GM08714 (cell line): ENCODE results near the gene GARIN5B.

Experiments
- H3K4me3 ChIP-seq: fragments of 200-500 bp; sonication (Bioruptor generic); 2 replicates; pipeline ENCODE4 v1.5.1; 2014; ENCODE audit warnings: mild to moderate bottlenecking, low read length, inconsistent platforms
- ZNF274 ChIP-seq: IDR thresholded peaks from 2 replicates; pipeline ENCODE4 v1.6.1; 2012; ENCODE audit warnings: mild to moderate bottlenecking, low read depth, low read length

Gene GARIN5B

GRCh38 chr19:55316646-55317045 is 46.4 kb downstream of the GARIN5B start:
- no peak for TF ChIP-seq ZNF274
- H3K4me3 ChIP-seq, result no peak overlapping the region

- TF ChIP-seq ZNF274, result no peak
Measured at GRCh38 chr19:55315956-55316525, 47.0 kb downstream of the GARIN5B start.

GRCh38 chr19:55314396-55314795 is 48.7 kb downstream of the GARIN5B start:
- no peak overlapping the region for H3K4me3 ChIP-seq
- TF ChIP-seq ZNF274, result no peak

More at GRCh38 chr19:55315956-55316525, 47.0 kb downstream of the GARIN5B start:
- no peak overlapping the region for H3K4me3 ChIP-seq

- H3K4me3 ChIP-seq, result no peak overlapping the region
- TF ChIP-seq ZNF274, result no peak
Measured at GRCh38 chr19:55312621-55313512, 50.2 kb downstream of the GARIN5B start.

GRCh38 chr19:55311797-55312196 is 51.3 kb downstream of the GARIN5B start:
- no peak overlapping the region for H3K4me3 ChIP-seq
- no peak for TF ChIP-seq ZNF274

- no peak overlapping the region for H3K4me3 ChIP-seq
- TF ChIP-seq ZNF274, result no peak
Measured at GRCh38 chr19:55311397-55311796, 51.7 kb downstream of the GARIN5B start.

GRCh38 chr19:55310498-55310897 is 52.6 kb downstream of the GARIN5B start:
- no peak for TF ChIP-seq ZNF274
- H3K4me3 ChIP-seq, result no peak overlapping the region

- no peak for TF ChIP-seq ZNF274
- H3K4me3 ChIP-seq, result no peak overlapping the region
Measured at GRCh38 chr19:55309448-55309847, 53.6 kb downstream of the GARIN5B start.

- H3K4me3 ChIP-seq, result no peak overlapping the region
- no peak for TF ChIP-seq ZNF274
Measured at GRCh38 chr19:55308281-55308680, 54.8 kb downstream of the GARIN5B start.

DNA sequence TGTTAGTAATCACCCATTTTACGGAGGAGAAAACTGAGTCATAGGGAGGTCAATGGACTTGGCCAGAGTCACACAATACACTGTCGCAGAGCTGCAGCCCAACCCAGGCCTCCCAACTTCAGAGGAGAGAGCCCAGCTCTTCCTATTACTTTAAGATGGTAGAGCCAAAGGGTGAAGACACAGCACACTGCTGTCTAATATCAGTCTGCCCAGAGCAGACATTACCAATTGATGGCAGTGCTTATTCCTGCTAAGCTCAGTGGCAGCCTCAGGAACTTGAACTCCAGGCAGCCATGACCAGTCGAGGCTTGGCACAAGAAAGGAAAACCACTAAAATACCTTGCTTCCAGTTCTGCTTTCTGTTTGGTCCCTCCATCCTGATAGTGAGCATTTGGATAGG is 56.3 kb downstream of the GARIN5B start:
- no peak for TF ChIP-seq ZNF274
- no peak overlapping the region for H3K4me3 ChIP-seq

DNA sequence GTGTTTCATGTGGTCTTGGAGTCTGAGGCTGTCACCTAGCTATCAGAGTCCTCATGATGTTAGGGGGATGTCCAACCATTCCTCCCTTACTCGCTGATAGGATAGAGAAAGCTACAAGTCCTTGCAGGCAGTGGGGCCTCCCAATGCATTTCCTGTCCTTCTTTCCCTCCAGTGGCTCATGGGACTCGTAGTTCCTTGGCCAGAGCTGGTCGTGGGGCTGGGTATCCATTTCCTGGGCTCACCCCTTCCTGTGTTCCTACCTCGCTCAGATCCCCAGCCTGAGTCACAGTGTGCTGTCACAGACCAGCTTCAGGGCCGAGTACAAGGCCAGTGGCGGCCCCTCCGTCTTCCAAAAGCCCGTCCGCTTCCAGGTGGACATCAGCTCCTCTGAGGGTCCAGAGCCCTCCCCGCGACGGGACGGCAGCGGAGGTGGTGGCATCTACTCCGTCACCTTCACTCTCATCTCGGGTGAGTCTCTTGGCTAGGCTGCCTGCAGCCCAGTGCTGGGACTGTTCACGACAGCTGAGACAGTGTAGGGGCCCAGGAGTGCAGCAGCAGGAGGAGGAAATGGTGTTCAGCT is 57.0 kb downstream of the GARIN5B start:
- H3K4me3 ChIP-seq, result no peak overlapping the region
- TF ChIP-seq ZNF274, result no peak

GRCh38 chr19:55305491-55305890 is 57.6 kb downstream of the GARIN5B start:
- H3K4me3 ChIP-seq, result no peak overlapping the region
- TF ChIP-seq ZNF274, result no peak

DNA sequence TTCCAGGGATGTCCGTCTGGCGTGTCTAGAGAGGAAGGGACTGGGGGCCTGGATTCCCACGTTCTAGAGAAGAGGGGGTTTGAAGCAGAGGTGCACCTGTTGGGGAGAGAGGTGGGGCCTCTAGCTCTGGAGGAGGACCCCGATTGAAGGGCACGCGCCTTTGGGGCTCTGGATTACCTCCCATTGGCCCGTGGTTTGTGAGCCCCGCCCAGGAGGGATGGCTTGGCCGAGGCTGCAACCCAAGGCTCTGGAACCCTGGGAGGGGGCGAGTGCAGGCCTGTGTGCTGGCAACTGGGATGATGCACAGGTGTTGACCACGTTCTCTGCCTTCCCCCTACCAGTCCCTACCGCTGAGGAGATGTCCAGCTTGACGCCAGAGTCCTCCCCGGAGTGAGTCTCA is 58.1 kb downstream of the GARIN5B start:
- no peak for TF ChIP-seq ZNF274
- H3K4me3 ChIP-seq, result no peak overlapping the region
